Activated naive CD4-positive, alpha-beta T cell treated with Interleukin-2 at 50 U/mL for 16 hours (primary cell): Measurements from ENCODE around the gene SMYD3.
"Not testable (repeated sequence)": the region's sequence is repeated elsewhere in the genome, so short reads cannot be mapped to it uniquely, and the experiment has no call there.

ENCODE experiments used
- DNase-seq: peaks from one replicate; pipeline ENCODE4 v3.0.0-alpha.2; 2020

Gene SMYD3

DNA sequence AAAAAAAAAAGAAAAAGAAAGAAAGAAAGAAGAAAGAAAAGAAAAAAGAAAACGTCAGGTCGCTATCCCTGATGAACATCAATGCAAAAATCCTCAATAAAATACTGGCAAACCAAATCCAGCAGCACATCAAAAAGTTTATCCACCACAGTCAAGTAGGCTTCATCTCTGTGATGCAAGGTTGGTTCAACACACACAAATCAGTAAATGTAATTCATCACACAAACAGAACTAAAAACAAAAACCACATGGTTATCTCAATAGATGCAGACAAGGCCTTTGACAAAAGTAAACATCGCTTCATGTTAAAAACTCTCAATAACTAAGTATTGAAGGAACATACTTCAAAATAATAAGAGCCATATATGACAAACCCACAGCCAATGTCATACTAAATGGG, 779.0 kb downstream of the SMYD3 start:
- not testable (repeated sequence) for DNase-seq

DNA sequence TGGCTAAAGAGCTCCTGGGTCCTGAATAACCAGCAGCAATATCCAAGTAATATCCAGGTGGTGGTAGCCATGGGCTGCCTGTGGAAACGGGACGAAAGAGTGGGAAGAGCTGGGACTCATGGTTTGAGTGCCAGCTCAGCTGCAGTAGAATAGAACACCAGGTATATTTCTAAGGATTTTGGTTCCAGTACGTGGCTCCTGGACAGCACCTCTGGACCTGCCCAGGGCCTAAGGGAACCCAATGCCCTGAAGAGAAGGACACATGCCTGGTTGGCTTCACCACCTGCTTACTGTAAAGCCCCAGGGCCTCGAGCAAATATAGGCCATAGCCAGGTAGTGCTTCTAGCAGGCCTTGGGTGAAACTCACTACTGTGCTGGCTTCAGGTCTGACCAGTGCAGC, 785.6 kb downstream of the SMYD3 start:
- no peak for DNase-seq

DNA sequence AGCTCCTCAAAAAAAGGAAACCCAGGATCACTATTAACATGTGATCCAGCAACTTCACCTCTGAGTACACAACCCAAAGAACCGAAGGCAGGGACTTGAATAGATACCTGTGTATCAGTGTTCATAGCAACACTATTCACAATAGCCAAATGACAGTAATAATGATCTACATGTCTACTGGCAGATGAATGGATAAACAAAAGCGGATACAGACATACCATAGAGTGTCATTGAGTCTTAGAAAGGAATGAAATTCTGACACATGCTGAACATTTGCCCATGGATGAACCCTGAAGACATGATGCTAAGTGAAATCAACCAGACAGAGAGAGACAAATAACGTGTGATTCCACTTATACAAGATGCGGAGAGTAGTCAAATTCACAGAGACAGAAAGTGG, 788.1 kb downstream of the SMYD3 start:
- no peak for DNase-seq

DNA sequence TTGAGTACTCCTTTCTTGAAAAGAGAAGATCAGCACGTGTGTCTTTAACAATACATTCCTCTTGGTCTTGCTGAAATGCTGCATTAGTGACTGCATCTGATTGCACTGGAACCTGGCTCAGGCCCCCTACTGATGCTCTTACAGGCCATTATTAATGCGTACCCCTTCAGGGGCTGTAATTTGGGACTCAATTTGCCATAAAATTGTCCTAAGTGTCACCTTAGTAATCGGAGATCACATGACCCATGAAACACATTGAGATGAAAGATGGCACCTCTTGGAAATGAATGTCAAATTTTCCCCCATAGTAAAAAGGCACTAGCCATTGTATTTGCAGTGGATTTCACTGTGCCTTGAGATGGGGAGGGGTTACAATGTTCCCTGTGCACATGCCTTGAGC, 789.0 kb downstream of the SMYD3 start:
- no peak for DNase-seq

DNA sequence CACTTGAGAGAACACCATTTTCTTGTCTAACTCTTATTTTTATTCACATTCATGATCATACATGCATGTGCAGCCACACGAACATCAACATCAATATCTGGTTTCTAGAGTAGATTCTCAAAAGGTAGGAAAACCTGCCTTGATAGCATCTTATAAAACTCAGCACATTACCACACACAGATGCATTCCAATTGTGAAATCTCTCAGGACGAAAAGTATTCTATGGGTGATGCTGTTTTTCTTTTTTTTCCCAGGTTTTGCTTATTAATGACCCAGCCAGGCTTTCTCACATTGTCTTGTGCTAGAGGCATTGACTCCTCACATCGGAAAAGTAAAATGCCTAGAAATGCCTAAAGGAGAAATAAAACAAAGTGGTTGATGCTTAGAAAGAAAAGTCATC, 789.5 kb downstream of the SMYD3 start:
- DNase-seq, result no peak

DNA sequence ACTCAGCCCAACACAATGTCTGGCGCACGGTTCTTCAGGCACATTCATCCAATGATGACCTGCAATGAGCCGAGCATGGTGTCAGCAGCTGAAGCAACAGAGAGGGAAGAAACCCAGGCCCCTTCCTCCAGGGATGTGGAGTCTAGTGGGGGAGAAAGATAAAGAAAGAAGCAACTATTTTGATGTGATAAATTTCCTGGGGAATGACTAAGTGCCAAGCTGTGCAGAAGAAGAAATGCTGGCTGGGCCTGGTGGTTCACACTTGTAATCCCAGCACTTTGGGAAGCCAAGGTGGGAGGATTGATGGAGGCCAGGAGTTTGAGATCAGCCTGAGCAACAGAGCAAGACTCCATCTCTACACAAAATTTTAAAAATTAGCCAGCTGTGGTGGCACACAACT, 790.5 kb downstream of the SMYD3 start:
- no peak for DNase-seq

DNA sequence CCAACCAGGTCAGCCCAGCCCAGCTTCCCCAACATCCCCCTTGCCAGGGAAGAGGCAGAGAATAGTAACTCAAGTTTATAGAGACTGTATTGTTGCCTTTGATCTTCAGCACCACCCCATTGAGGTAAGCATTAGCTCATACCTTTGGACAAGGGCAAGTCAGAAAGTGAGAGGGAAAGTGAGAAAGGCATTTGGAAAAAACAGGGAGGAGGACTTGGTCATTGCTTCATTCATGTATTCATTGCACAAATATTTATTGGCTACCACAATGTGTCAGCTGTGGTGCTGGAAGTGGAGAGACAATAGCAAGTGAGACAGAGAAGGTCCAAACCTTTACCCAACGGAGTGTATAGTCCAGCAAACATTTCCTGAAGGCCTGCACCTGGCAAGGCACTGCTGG, 791.1 kb downstream of the SMYD3 start:
- DNase-seq, result no peak

DNA sequence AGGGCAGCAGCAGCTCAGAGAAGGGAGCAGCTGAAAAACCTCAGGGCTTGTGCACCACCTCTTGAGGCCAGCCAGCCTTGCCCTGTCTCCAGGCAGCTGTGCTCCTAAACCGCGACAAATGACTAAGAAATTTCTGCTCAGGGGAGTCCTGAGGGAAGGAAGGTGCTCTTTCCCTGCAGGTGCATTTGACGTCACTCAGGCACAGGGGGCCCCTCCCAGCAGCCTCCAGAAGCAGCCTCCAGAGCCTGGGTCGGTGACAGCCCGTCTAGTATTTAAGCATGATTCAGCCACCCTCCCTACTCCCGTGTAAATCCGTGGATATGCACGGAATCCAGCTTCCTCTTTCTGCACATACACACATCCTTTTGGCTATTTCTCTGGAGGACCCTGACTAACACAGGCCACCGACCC, 791.8 kb downstream of the SMYD3 start:
- no peak for DNase-seq

DNA sequence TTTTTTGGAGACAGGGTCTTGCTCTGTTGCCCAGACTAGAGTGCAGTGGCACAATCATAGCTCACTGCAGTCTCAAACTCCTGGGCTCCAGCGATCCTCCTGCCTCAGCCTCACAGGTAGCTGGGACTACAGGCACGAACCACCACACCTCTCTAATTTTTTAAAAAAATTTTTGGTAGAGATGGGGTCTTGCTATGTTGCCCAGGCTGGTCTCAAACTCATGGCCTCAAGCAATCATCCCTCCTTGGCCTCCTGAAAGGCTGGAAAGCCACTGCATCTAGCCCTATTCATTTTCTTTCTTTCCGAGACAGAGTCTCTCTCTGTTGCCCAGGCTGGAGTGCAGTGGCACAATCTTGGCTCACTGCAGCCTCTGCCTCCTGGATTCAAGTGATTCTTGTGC, 793.1 kb downstream of the SMYD3 start:
- not testable (repeated sequence) for DNase-seq

DNA sequence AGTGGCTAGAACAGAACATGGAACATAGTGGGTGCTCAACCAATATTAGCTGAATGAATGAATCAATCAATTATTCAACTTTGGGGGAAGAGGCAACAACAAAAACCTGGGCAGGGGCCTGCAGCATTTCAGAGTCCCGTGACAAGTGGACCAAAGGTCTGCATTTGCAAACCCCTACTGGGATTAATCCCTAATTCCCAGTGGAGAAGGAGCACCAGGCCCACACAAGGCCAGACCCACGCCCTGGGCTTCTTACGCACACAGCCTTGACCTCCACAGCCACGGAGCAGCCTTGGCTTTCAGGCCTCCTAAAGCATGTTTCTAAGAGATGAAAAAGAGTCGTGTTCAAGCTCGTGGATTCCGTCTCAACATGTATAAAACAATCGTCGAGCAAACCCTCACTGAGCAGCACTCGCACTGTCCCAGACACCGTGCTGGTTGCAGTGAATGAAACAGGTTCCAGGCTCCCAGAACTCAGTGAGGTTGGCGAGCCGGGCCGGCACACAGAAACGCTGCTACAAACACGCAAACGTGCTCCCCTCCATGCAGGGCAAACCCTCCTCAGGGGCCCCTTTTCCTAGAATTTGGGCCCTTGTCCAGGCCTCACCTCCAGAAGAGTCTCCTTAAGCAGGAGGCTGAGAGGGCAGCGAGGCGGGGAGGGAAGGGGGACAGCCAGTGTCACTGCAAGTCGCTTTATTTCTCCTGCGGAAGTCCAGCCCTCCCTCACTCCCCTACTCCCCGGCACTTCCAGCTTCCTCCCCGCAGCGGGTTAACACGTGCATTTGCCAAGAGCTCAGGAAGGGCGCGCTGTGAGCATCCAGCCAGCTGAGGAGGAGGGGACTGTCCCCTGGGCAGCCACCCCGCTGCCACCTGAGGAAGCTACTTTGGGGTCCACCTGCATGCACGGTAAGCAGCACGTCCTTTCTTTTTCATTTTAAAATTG, 795.8 kb downstream of the SMYD3 start:
- no peak for DNase-seq

DNA sequence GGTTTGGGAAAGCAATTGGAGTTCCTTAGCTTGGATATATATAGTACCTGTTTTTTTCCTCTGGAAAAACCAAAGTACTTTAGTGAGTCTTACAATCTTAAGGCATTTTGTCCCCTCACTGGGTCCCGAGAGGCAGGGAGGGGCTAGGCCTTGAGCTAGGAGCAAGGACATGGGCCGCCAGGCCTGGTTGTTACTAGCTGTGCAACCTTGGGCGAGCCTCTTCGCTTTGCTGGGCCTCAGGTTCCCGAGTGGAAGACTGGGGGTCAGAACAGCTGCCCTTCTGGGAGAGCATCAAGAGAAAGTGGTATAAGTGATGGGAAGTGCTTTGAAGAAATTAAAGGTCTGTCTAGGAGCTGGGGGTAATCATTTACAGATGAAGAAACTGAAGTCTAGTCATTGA, 799.1 kb downstream of the SMYD3 start:
- no peak for DNase-seq

DNA sequence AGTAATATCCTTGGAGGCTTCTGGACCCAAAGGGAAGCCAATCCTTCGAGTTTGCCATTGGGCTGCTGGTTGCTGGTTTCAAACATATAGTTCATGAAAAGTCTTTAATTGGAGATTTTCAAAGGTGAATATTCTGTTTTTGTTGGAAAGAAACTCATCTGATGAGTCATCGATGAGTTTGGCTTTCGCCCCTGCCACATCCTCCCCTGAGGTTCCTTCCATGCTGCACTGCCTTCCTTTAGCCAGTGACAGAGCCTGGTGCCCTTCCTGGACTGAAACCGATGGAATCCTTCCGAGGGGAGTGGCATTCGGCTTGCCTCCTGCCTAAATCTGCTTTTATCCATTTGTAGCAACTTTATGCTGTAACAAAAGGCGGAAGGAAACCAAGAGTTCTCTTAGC, 802.3 kb downstream of the SMYD3 start:
- no peak for DNase-seq

DNA sequence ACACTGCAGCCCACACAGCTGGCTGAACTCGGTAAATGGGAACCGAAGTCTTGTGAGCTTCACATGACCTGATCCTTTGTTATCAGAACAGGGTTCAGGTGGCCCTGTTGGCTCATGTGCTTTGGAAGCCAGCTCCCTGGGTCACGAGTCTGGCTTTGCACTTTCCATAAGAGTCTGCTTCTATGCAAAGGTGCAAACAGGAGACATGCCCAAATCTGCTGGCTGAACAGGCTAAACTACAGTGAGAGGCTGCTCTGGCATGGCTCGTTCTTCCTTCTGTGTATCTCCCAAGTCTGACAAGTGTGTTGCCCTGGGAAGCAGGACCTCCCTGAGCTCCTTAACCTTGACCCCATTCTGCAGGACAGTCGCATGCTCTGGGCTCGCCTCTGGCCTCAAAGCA, 802.7 kb downstream of the SMYD3 start:
- no peak for DNase-seq

DNA sequence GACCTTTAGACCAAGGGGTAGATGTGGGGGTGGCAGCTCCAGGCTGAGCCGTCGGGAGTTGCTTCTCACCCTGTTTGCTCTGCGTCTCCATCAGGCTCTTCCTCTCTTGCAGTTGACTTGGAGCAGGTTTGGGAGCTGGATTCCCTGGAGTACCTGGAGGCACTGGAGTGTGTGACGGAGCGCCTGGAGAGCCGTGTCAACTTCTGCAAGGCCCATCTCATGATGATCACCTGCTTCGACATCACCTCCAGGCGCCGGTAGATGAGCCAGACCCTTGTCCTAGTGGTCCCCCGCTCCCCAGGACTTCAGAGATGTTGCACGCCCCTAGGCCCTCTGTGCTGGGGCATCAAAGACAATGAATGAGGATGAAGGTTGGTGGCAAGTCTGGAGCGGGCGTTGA, 804.7 kb downstream of the SMYD3 start:
- no peak for DNase-seq

DNA sequence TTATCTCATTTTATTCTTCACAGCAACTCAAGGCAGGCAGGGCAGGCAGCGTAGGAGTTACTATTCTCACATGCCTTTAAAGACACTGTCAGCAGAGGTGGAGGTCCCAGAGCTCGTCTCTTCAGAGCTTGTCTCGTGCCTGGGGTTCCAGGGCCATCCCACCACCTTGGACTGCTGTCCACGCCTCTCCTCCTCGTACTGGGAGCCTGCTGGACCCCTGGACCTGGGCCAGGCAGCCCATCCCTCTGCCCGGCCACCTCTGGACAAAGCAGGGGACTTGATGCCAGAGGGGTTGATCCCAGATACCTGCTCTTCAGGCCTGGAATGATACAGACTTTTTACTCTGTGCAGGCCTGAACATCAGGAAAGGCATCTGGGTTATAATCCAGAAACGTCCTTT, 805.4 kb downstream of the SMYD3 start:
- no peak for DNase-seq

DNA sequence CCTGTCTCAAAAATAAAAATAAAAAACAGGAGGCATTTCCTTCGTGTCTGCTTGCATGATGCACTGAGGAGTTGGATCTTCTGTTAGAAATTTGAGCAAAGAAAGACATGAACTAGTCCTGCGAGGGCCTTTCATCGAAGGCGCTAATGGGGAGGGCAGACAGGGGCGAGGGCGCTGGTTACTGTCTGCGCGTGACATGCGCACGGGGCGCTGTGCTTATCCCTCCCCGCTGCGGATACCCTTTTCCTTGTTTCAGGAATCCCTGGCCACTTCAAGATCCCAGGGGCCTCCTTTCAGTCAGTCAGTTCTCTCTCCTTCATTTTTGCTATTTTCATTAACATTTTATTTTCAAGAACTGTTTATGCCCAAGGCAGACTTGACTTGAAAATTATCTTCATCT, 806.4 kb downstream of the SMYD3 start:
- no peak for DNase-seq
